Mucosa of rectum (tissue), 2 donors: Measurements from ENCODE around the gene ZKSCAN3.

Source experiments
- H3K27ac ChIP-seq, 2 donors: one replicate each; pipeline ENCODE4 v1.7.0; 2013; ENCODE audit warnings: inconsistent platforms in 2 of 2, low read depth in 2 of 2, low read length in 2 of 2
- H3K27me3 ChIP-seq, 2 donors: one replicate each; pipeline ENCODE4 v1.7.0; 2013; ENCODE audit warnings: low read length in 2 of 2; ENCODE audit not compliant: control insufficient read depth in 2 of 2, insufficient read depth in 2 of 2
- H3K36me3 ChIP-seq, 2 donors: one replicate each; pipeline ENCODE4 v1.7.0; 2013; ENCODE audit warnings: low read length in 2 of 2; ENCODE audit not compliant: control insufficient read depth in 2 of 2, insufficient read depth in 2 of 2
- H3K4me1 ChIP-seq, 2 donors: one replicate each; pipeline ENCODE4 v1.7.0; 2013; ENCODE audit warnings: low read length in 2 of 2, mild to moderate bottlenecking in 1 of 2; ENCODE audit not compliant: control insufficient read depth in 2 of 2, insufficient read depth in 2 of 2
- H3K4me3 ChIP-seq, 2 donors: one replicate each; pipeline ENCODE4 v1.7.0; 2013; ENCODE audit warnings: low read length in 2 of 2
- H3K9ac ChIP-seq, 2 donors: one replicate each; pipeline ENCODE4 v1.7.0; 2013; ENCODE audit warnings: low read length in 2 of 2, low read depth in 1 of 2, mild to moderate bottlenecking in 1 of 2
- H3K9me3 ChIP-seq, 2 donors: one replicate each; pipeline ENCODE4 v1.7.0; 2013; ENCODE audit warnings: low read length in 2 of 2; ENCODE audit not compliant: control insufficient read depth in 2 of 2
- donor health status: healthy.
- donor health status: Normal muscosa, but diverticular disease.

Gene ZKSCAN3

GRCh38 chr6:28371280-28371679, 21.5 kb downstream of the ZKSCAN3 start:
- Histone ChIP-seq H3K36me3 (peaks cover 3% of the 10 kb centered on the region in 2 donors), H3K27ac (no peak overlapping the region)

GRCh38 chr6:28371706-28372451, 22.1 kb downstream of the ZKSCAN3 start:
- Histone ChIP-seq H3K9ac (no peak overlapping the region), H3K27me3 (no peaks in the 10 kb centered on the region), H3K4me1 (no peaks in the 10 kb centered on the region), H3K9me3 (no peaks in the 10 kb centered on the region), H3K27ac (no peak overlapping the region), H3K36me3 (no peaks in the 10 kb centered on the region), H3K4me3 (no peak overlapping the region)

More at GRCh38 chr6:28371280-28371679, 21.5 kb downstream of the ZKSCAN3 start:
- no peaks in the 10 kb centered on the region for H3K27me3 ChIP-seq
- H3K9ac ChIP-seq, result no peak overlapping the region
- H3K9me3 ChIP-seq, result no peaks in the 10 kb centered on the region
- no peak overlapping the region for H3K4me3 ChIP-seq
- H3K4me1 ChIP-seq, result no peaks in the 10 kb centered on the region

GRCh38 chr6:28373925-28374324, 24.2 kb downstream of the ZKSCAN3 start:
- Histone ChIP-seq H3K27me3 (no peaks in the 10 kb centered on the region), H3K9me3 (no peaks in the 10 kb centered on the region), H3K36me3 (no peaks in the 10 kb centered on the region), H3K27ac (no peak overlapping the region), H3K4me3 (no peak overlapping the region), H3K9ac (no peak overlapping the region), H3K4me1 (no peaks in the 10 kb centered on the region)

DNA sequence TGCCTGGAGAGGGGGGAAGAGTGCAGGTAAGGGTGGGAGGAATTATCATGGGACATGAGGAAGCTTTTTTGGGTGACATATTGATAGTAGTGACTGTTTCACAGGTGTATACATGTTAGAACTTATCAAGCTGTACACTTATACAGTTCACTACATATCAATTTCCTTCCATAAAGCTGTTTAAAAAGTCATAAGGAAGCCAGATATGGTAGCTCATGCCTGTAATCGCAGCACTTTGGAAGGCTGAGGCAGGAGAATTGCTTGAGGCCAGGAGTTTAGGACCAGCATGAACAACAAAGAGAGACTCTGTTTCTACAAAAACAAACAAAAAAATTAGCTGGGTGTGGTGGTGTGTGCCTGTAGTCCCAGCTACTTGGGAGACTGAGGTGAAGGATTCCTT, 28.1 kb downstream of the ZKSCAN3 start:
- no peak overlapping the region for H3K4me3 ChIP-seq
- no peak overlapping the region for H3K27ac ChIP-seq
- H3K9ac ChIP-seq, result no peak overlapping the region
- no peaks in the 10 kb centered on the region for H3K9me3 ChIP-seq
- peaks cover 0 to 2% of the 10 kb centered on the region in 2 donors for H3K4me1 ChIP-seq
- peaks cover 4 to 14% of the 10 kb centered on the region in 2 donors for H3K36me3 ChIP-seq
- H3K27me3 ChIP-seq, result no peaks in the 10 kb centered on the region

- H3K36me3 ChIP-seq, result peaks cover 4 to 14% of the 10 kb centered on the region in 2 donors
- H3K27ac ChIP-seq, result no peak overlapping the region
- H3K9me3 ChIP-seq, result no peaks in the 10 kb centered on the region
- H3K9ac ChIP-seq, result no peak overlapping the region
- H3K4me1 ChIP-seq, result peaks cover 0 to 2% of the 10 kb centered on the region in 2 donors
- H3K4me3 ChIP-seq, result no peak overlapping the region
- H3K27me3 ChIP-seq, result no peaks in the 10 kb centered on the region
These were observed 28.9 kb downstream of the ZKSCAN3 start for GRCh38 chr6:28378644-28379043.

DNA sequence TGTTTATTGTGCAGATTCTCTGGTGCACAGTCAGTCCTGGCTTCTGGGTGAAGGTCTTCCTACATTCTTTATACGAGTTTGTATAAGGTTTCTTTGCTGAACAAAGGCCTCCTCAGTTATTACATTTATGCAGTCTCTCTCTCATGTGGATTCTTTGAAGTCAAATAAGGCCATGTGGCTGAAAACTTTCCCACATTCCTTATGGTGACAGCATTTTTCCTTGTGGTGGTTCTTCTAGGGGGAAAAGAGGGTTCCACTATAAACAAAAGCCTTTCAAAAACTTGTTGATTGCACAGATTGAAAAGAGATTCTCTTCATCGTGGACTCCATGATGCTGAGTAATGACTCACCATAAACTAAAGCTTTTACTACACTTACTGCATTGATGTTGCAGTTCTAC, 30.6 kb downstream of the ZKSCAN3 start:
- no peaks in the 10 kb centered on the region for H3K9me3 ChIP-seq
- H3K9ac ChIP-seq, result no peak overlapping the region
- peaks cover 0 to 2% of the 10 kb centered on the region in 2 donors for H3K4me1 ChIP-seq
- H3K36me3 ChIP-seq, result peaks cover 4 to 14% of the 10 kb centered on the region in 2 donors
- H3K27ac ChIP-seq, result no peak overlapping the region
- no peaks in the 10 kb centered on the region for H3K27me3 ChIP-seq
- H3K4me3 ChIP-seq, result no peak overlapping the region

GRCh38 chr6:28383235-28384142, 33.7 kb downstream of the ZKSCAN3 start:
- Histone ChIP-seq H3K4me3 (peak overlapping the region; percentile 71 to 80), H3K4me1 (peaks cover 0 to 2% of the 10 kb centered on the region in 2 donors), H3K9me3 (no peaks in the 10 kb centered on the region), H3K27ac (peak overlapping the region; percentile 71 to 73), H3K36me3 (peaks cover 4 to 16% of the 10 kb centered on the region in 2 donors), H3K9ac (peak overlapping the region; percentile 69 to 70), H3K27me3 (no peaks in the 10 kb centered on the region)

GRCh38 chr6:28384143-28384533, 34.4 kb downstream of the ZKSCAN3 start:
- Histone ChIP-seq H3K4me1 (peaks cover 0 to 2% of the 10 kb centered on the region in 2 donors), H3K4me3 (no peak overlapping the region), H3K27ac (peak overlapping the region in 1 of 2 donors; percentile 71), H3K27me3 (no peaks in the 10 kb centered on the region), H3K9ac (no peak overlapping the region), H3K36me3 (peaks cover 4 to 16% of the 10 kb centered on the region in 2 donors), H3K9me3 (no peaks in the 10 kb centered on the region)

DNA sequence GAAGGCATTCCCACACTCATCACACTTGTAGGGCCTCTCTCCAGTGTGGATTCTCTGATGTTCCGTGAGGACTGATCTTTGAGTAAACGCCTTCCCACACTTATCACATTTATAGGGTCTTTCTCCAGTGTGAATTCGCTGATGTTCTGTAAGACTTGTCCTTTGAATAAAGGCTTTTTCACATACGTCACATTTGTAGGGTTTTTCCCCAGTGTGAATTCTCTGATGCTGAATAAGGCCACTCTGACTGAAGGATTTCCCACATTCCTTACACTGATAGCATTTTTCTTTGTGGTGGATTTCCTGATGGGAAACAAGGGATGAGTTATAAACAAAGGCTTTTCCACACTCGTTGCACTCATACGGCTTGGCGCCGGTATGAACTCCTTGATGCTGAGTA, 40.9 kb downstream of the ZKSCAN3 start:
- Histone ChIP-seq H3K9ac (no peak overlapping the region), H3K27me3 (no peaks in the 10 kb centered on the region), H3K4me3 (no peak overlapping the region), H3K36me3 (peaks cover 10 to 32% of the 10 kb centered on the region in 2 donors), H3K4me1 (no peaks in the 10 kb centered on the region), H3K27ac (no peak overlapping the region), H3K9me3 (no peaks in the 10 kb centered on the region)
